ENCODE data around the gene ADARB2.

The ADARB2 gene

GRCh38 chr10:1156616-1156886 lies 580.8 kb downstream of the ADARB2 start:
- no peak for DNase-seq

DNA sequence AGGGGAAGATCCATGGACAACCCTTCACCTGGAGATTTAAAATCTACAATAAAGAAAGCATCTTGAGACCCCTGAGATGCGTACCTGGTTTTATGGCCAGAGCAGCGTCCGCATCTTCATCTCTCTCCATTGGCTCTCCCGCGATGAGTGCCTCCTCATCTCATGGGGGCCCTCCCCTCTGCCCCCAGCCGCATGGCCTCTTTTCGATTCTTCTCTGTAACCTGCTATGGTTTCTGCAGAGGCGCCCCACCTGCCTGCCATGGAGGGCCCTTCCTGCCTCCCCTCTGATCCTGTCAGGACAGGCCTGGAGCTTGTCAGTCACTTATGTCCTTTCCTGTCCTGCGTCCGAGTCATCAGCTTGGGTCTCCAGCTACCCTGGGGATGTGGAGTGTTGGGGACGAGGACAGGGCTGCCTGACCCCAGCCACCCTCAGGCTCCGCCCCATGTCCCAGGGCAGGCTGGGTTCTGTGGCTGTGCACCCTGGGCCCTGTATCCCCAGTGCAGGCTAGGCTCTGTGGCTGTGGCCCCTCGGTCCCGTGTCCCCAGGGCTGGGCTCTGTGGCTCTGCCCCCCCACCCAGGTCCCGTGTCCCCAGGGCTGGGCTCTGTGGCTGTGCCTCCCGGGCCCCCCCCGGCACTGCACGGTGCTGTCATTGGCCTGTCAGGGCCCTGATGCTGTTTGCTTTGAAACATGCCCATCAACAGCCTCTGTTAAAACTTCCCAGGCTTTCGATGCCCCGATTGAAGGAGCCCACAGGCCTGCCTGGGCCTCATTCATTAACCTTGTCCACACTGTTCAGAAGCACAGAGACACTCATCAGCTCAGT lies 581.3 kb downstream of the ADARB2 start:
- DNase-seq, result no peak

- DNase-seq, result no peak
These were observed 582.6 kb downstream of the ADARB2 start for GRCh38 chr10:1154531-1155295.

GRCh38 chr10:1153805-1154351 lies 583.4 kb downstream of the ADARB2 start:
- DNase-seq, result no peak

GRCh38 chr10:1153251-1153763 lies 584.0 kb downstream of the ADARB2 start:
- DNase-seq, result no peak

- DNase-seq, result no peak
These were observed 584.7 kb downstream of the ADARB2 start for GRCh38 chr10:1152386-1153250.

DNA sequence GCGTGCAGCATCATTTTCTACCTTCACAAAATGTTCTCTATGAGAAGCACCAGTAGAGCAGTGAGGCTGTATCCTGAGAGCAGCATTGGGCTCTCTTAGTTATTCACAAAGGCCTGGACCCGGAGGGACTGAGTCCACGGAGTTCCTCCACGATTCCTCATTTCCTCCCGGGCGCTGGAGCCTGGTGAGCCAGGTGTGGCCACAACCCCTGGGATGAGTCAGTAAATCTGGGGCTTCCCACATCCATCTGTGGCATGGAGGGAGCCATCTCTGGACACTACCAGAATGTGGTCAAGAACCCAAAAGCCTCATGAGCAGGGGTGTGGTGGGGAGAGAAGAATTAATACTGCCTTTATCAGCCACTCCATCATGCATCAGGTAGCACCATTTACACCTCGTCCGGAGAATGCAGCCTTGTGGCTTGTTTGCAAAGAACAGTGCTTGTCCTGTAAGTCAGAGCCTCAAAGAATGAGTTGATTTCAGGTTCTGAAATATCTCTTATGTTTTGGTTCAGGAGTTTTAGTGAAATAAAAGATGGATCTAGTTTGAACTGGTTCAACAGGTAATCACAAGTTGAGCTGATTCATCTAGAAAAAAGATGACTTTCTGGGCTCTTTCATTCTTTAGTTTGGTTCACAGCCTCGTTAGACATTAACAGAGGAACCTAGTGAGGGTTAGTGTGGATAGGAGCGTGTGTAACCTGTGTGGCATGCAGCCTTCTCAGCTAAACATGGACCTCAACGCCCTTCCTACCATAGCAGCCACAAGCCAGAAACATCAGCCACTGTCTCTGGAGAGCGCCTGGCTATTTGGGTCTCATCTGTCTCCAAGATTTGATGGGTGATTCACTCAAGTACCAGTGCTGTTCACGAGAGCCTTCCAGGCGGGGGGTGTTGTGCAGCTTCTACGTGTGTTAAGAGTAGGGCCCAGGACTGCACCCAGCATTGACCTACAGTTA lies 586.0 kb downstream of the ADARB2 start:
- no peak for DNase-seq

DNA sequence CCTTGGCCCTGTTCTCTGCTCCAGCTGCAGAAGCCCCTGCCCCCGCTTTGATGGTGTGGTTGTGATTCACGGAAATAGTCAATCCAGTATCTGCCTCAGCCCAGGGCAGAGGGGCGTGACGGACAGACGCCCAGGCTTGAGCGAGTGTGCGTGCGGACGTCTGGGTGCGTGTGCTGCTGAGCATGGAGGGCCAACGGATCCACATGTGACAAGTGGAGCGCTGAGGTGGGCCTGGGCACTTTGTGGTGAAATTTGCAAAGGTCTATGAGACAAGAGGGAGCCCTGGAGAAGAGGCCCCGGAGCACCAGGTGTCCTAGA lies 586.7 kb downstream of the ADARB2 start:
- DNase-seq, result no peak

DNA sequence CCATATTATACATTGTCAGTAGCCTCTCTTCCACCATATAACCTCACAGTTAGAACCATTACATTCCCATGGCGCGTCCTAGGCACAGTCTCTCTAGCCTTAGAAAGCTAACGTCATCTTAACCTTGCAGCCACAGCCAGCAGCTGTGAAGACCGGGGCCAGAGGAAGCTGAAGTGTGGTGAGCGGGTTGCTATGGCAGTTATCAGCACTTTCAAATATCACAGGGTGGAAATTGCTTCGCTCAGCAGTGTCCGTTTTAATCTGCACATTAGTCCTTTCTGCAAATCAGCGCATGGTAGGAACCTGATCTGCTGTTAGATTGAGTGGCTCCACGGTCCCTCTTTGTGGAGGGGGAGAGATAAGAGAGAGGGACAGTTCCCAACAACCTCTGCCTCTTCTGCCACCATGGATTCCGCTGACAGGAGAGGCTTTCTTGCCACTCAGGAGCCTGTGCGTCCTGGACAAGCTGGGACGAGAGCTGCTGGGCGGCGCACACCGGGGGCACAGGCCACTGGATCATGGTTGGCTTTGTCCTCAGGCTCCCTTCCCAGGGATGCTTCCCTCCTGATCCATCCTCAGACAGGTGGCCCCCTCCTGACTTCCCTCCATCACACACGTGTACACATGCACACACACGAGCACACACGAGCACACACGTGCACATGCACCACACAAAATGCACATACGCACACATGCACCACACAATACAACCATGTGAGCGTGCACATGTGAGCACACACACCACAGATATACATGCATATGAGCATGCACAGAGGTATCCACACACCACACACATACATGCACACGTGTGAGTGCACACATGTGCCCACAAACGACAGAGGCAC lies 587.3 kb downstream of the ADARB2 start:
- peak; percentile 41 for DNase-seq

DNA sequence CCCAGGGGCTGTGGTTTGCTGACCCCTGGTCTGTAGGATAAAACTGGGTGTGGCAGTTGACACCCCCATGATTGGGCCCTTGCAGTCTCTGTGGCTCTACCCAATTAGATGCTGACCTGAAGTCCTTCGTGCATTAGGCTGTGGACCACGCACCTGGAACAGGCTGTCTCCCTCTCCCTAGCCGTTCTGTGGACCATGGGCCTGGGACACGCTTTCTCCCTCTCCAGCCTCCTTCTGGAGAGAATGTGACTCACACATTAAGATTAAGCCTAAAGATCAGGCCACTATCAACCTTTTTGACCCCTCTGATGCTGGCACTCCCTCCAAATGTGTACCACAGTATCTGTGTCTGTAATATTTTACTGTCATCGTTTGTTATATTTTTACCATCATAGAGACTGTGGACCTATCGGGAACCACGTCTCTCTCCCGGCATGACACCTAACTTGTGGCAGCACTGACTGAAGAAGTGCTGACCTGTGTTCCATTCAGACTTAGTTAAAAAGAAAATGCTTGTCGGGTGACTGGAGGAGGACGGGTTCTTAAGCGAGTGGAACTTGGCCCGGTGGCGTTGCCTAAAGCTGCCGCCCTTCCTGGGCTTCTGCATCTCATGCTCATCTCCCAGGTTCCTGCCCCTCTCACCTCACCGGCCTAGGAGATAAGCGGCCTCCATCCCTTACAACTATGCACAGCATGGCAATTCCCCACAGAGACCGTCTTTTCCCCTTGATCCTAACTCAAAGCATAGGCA lies 588.3 kb downstream of the ADARB2 start:
- no peak for DNase-seq

- no peak for DNase-seq
These were observed 589.5 kb downstream of the ADARB2 start for GRCh38 chr10:1147810-1148209.

DNA sequence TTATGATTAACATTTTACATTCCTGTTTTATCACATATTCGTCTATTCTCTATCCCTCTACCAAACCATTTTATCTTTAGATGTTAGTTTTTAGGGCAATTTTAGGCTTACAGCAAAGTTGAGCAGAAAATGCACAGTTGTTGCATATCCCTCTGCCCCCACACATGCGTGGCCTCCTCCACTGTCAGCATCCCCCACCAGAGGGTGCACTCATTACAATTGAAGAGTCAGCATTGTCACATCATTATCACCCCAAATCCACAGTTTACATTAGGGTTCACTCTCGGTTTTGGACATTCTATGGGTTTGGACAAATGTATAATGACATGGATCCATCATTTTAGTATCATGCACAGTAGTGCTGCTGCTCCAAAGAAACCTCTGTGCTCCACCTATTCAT lies 594.7 kb downstream of the ADARB2 start:
- DNase-seq, result no peak

- no peak for DNase-seq
These were observed 595.6 kb downstream of the ADARB2 start for GRCh38 chr10:1141701-1142100.

DNA sequence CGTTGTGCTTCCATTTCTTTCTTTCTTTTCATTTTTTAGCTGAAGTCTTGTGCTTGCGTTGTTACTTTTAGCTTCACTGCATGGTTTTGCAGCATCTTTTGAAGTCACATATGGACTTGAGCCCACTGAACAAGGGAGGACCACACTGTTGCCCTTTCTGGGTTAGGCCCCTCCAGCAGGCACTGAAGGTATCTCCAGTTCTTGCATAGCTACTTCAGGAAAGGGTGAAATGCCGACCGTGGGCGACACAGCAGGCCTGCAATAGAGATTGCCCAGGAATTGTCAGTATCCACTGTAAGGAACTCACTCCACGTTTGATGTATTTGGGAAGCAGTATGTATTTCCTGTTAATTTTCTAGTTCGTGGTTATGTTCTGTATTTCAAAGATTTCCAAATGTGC lies 596.1 kb downstream of the ADARB2 start:
- no peak for DNase-seq

DNA sequence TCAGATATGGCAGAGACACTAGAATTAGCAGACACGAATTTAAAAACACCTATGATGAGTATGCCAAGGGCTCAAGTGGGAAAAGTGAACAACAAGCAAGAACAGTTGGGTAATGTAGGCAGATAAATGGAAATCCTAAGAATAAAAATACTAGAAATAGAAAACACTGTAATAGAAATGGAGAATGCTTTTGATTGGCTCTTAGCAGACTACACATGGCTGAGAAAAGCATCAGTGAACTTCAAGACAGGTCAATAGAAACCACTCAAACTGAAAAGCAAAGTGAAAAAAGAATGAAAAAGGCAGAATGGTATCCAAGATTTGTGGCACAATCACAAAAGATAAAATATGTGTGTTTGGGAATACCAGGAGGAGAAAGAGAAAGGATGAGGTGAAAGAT lies 598.8 kb downstream of the ADARB2 start:
- no peak for DNase-seq

DNA sequence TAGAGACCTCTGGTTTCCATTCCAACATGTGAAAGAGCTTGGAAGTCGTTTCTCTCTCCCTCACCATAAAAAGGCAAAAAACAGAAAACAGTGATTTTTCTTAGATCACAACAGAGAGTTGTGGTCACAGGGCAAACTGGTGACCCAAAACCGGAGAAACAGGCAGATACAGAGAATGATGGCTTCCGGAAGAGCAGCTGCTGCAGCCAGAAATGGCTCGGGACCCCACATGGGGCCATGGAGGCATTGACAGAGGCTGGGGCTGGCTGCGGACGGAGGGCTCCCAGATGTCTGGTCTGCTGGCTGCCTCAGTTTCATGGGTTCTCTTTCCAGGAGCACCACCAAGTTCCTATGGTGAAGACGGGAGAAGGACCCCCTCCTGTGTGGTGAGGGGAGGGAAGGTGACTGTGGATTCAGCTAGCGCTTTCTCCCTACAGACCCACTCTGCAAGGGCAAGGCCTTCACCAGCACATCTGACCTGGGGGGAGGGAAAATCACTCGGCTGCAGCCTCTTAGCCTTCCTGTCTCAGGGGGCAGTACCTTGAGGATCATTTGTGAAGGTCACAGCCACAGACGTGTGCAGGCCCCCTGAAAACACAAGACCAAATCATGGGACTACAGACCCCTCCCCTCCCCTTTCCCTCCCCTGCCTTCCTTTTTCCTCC lies 599.7 kb downstream of the ADARB2 start:
- no peak for DNase-seq

DNA sequence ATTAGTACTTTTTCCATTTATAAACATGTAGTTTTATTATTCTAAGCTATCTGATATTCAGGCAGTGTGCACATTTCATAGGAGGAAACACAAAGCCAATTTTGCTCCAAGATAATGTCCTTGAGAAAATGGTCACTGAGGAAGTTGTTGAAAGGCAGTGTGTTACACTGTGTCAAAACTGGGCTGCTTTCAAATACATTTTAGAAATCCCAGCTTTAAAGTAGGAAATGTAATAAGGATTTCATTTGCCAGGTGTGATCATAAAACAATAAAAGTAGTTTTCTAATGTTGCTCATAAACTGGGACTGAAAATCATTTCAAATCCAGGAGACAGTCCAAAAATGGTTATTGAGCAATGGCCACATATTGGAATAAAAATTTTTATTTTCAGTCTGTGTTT lies 601.1 kb downstream of the ADARB2 start:
- DNase-seq, result no peak

DNA sequence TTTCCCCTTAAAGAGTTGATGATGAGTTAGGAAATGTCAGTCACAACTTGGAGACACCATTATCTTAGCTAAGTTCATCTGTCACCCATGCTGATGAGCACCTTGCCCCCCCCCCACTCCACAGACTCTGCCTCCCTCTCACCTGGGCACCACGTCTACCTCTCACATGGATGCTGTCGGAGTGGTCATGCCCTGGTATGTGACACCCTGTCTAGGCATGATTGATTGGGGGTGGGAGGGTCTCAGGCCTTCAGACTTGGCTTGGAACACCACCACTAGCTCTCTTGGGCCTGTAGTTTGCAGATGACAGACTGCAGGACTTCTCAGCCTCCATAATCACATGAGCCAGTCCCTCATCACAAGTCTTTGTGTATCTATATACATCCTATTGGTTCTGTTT lies 603.2 kb downstream of the ADARB2 start:
- no peak for DNase-seq

DNA sequence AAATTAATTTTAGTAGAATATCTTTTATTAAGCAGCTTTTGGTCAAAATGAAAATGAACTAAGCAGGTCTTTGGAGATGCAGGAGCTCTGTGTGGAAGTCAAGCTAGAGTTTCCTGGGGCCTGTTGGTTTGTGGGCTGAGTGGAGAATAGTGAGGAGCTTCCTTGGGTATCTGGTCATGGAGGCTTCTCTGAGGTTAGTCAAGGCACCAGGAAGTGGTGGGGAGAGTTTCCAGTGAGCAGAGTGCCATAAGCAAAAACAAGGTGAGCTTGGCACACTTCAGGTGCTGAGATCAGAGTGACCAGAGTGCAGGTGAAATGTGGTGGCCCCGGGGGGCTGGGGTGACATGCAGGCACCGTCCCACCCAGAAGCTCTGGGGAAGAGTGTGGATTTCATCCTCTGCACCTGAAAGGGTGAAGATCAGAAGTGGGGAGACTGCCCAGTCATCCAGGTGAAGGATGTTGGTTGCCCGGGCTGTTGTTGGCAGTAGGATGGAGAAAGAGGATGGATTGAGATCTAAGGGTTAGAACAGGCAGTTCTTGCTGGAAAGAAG lies 603.8 kb downstream of the ADARB2 start:
- DNase-seq, result no peak

All from CD4-positive, alpha-beta T cell treated with Interleukin-15 for 1 hour (primary cell).